ENCODE measurements around the gene LRCH4. TPM values are rescaled to one million over a fixed set of nuclear protein-coding genes. Genes with fewer than 3 reads are reported as not detected.

LRCH4 gene
- total and polyA plus RNA-seq, 11 donors = 18.5 to 46.6 (median 34.1) TPM

DNA sequence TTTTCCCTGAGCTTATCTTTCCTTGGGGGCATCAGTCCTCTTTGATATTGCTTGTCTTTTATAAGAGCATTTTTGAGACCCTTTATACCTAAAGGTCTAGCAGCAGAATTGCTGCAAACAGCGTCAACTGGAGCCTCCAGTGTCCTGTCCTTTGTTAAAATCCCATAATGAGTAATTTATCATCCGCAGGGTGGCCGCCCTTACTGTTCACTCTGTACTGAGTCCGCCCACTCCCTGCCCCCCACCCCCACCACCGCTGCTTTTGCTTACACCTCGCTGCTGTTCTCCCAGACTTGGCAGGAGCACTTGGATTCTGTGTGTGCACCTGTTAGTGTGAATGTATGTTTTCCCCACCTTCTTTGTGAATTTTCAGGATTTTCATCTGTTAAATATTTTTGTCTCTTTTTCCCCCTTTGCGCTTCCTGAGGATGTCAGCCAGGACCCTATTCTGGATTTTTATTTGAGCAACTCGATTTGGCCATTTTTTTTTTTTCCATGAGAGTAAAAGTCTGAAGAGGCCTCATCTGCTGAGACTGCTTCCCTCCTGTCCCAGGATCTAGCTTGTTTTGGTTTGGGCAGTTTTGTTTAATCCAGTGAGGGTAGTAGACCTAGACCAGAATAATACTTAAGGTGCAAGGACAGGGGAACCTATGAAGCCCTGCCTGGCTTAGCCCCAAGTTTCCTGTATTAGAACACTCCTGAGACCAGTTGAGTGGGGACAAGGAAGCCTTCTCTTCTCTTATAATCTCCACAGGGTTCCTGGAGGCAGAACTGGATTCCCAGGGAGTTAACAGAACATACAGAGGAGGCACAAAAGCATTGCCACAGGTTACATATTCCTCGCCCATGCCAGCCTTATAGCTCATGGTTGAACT is 38.8 kb downstream of the LRCH4 start:
- peaks cover 10 to 84% (median 48%) of the 10 kb centered on the region in 12 donors for H3K4me1 ChIP-seq
- WGBS, 4 donors = 58 to 66% (median 64%) methylated on average over 9 of the region's 9 CpGs
- TF ChIP-seq POLR2A (IDR thresholded peaks at IDR 0.05) = no peak
- TF ChIP-seq, protein P1, sequence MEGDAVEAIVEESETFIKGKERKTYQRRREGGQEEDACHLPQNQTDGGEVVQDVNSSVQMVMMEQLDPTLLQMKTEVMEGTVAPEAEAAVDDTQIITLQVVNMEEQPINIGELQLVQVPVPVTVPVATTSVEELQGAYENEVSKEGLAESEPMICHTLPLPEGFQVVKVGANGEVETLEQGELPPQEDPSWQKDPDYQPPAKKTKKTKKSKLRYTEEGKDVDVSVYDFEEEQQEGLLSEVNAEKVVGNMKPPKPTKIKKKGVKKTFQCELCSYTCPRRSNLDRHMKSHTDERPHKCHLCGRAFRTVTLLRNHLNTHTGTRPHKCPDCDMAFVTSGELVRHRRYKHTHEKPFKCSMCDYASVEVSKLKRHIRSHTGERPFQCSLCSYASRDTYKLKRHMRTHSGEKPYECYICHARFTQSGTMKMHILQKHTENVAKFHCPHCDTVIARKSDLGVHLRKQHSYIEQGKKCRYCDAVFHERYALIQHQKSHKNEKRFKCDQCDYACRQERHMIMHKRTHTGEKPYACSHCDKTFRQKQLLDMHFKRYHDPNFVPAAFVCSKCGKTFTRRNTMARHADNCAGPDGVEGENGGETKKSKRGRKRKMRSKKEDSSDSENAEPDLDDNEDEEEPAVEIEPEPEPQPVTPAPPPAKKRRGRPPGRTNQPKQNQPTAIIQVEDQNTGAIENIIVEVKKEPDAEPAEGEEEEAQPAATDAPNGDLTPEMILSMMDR (IDR thresholded peaks at IDR 0.05) = no peak
- H3K27ac ChIP-seq = peak overlapping the region; percentile 77 to 92 (median 88)
- H3K4me3 ChIP-seq = peak overlapping the region in 1 of 12 donors; percentile 12
- ATAC-seq (peak in 2 of 4 donors; percentile 4 to 8), DNase-seq (no peak)
- peaks cover 0 to 33% (median 16%) of the 10 kb centered on the region in 9 donors for H3K36me3 ChIP-seq
- intact Hi-C loops (cut with DNase I) = no loop called here
- H3K27me3 ChIP-seq = no peaks in the 10 kb centered on the region
- H3K9me3 ChIP-seq = no peaks in the 10 kb centered on the region

- H3K9me3 ChIP-seq = no peaks in the 10 kb centered on the region
- WGBS, 4 donors = 44 to 54% (median 52%) methylated on average over 10 of the region's 10 CpGs
- peak overlapping the region in 1 of 12 donors; percentile 24 for H3K4me3 ChIP-seq
- intact Hi-C loops (cut with DNase I) = no loop called here
- peak overlapping the region; percentile 77 to 92 (median 88) for H3K27ac ChIP-seq
- ATAC-seq (peak; percentile 8 to 25 (median 14)), DNase-seq (no peak)
- peaks cover 0 to 24% (median 8%) of the 10 kb centered on the region in 9 donors for H3K36me3 ChIP-seq
- TF ChIP-seq POLR2A (IDR thresholded peaks at IDR 0.05) = no peak
- TF ChIP-seq, protein P1 (IDR thresholded peaks at IDR 0.05) = no peak
- H3K4me1 ChIP-seq = peaks cover 10 to 85% (median 48%) of the 10 kb centered on the region in 12 donors
- H3K27me3 ChIP-seq = no peaks in the 10 kb centered on the region
Measured at GRCh38 chr7:100546129-100546925, 39.6 kb downstream of the LRCH4 start.

- peak overlapping the region; percentile 77 to 92 (median 88) for H3K27ac ChIP-seq
- DNase-seq = peak in 2 of 5 donors; percentile 41 to 46
- peaks cover 0 to 17% (median 3%) of the 10 kb centered on the region in 9 donors for H3K36me3 ChIP-seq
- intact Hi-C loops (cut with DNase I) = loop anchor here in 1 of 10 donors (2.0 kb wide), 1 partner anchor 69 kb away; no protein-coding TSS in a partner anchor
- TF ChIP-seq POLR2A (IDR thresholded peaks at IDR 0.05) = no peak
- TF ChIP-seq, protein P1 (IDR thresholded peaks at IDR 0.05) = no peak
- peak; percentile 83 to 85 (median 85) for ATAC-seq
- peaks cover 10 to 83% (median 48%) of the 10 kb centered on the region in 12 donors for H3K4me1 ChIP-seq
- H3K27me3 ChIP-seq = no peaks in the 10 kb centered on the region
- WGBS, 4 donors = 24 to 35% (median 28%) methylated on average over 3 of the region's 3 CpGs
- H3K4me3 ChIP-seq = no peak overlapping the region
- H3K9me3 ChIP-seq = no peaks in the 10 kb centered on the region
Measured at GRCh38 chr7:100545360-100546128, 40.4 kb downstream of the LRCH4 start.

All from heart left ventricle (tissue), 16 donors.